Camera-type eye (tissue), 1 donor: Measurements from ENCODE around the gene RWDD3. TPM values are rescaled to one million over a fixed set of nuclear protein-coding genes. Genes with fewer than 3 reads are reported as not detected.

Source experiments
- total RNA-seq: library from RNA; depleted of rRNA; stranded (reverse); fragments of >200 nt; gene quantifications from one replicate; pipeline ENCODE4 v1.2.3, GENCODE V29; 2014

Gene RWDD3, protein sequence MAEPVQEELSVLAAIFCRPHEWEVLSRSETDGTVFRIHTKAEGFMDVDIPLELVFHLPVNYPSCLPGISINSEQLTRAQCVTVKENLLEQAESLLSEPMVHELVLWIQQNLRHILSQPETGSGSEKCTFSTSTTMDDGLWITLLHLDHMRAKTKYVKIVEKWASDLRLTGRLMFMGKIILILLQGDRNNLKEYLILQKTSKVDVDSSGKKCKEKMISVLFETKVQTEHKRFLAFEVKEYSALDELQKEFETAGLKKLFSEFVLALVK
- 26.4 TPM for total RNA-seq

GRCh38 chr1:95233737-95234500 lies at the start of gene RWDD3:
Gene RWDD3, plus strand, starts transcription at chr1:95234210. Its CDS starts 21 bp downstream, at chr1:95234231.

Other genes with a start within 250 kb of the RWDD3 start
- gene ALG14, start 161.3 kb upstream of the RWDD3 start, total RNA-seq, result 4.1 TPM
- 13.1 TPM for gene TLCD4, start 116.9 kb upstream of the RWDD3 start, total RNA-seq